Subcutaneous adipose tissue (tissue), 4 donors: ENCODE measurements around the gene FOXD2. TPM values are rescaled to one million over a fixed set of nuclear protein-coding genes. Genes with fewer than 3 reads are reported as not detected.

Source experiments
- total RNA-seq, 4 donors: library from RNA; depleted of rRNA; stranded (reverse); fragments of >200 nt; gene quantifications; one replicate each; pipeline ENCODE4 v1.1.0, GENCODE V29; 2016
- TF ChIP-seq, protein P1 (sequence below): fragments of 450-650 bp; IDR thresholded peaks from one replicate; pipeline ENCODE4 v1.5.1; 2016; ENCODE audit warnings: low read depth, mild to moderate bottlenecking, control low read depth, antibody characterized with exemption, moderate library complexity

Gene FOXD2
- total RNA-seq, 4 donors from 2014 or later, result under 0.01 to 0.38 (median 0.17) TPM; not detected in 1

DNA sequence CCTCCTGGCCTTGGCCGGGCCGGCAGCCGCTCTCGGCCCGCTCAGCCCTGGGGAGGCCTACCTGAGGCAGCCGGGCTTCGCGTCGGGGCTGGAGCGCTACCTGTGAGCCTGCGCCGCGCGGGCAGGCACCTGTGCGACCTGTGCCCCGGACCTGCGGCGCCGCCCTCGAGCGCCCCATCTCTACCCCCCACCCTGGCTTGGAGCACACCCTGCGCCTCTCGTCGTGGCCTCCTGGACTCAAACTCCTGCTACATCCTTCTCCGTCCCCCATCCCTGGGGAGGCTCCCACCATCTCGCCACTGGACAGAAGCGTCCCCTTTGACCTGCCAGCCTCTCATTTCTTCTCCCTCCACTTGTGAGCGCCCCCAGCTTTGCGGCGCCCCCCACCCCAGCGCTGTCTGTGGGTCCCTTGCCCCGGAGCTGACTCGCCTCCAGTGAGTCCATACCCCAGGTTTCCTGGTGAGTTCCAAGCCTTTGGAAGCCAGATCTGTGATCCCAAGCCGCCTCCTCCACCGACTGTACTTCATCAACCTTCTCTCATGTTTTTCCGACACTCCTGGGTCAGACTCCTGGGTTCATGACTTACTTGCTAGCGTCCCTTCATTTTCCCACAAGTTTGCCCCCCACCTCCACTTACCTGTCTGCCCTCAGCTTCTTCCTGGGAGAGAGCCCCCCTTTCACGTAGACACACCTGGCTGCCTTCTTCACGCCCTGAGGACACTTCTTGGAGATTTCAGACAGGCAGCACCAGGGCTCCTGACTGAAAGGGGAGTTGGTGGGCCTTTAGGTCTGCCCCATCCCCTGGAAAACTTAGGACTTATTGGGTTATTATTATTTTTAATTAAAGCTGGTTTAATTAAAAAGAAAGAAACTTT lies 20.4 kb upstream of the FOXD2 start:
- TF ChIP-seq, protein P1, sequence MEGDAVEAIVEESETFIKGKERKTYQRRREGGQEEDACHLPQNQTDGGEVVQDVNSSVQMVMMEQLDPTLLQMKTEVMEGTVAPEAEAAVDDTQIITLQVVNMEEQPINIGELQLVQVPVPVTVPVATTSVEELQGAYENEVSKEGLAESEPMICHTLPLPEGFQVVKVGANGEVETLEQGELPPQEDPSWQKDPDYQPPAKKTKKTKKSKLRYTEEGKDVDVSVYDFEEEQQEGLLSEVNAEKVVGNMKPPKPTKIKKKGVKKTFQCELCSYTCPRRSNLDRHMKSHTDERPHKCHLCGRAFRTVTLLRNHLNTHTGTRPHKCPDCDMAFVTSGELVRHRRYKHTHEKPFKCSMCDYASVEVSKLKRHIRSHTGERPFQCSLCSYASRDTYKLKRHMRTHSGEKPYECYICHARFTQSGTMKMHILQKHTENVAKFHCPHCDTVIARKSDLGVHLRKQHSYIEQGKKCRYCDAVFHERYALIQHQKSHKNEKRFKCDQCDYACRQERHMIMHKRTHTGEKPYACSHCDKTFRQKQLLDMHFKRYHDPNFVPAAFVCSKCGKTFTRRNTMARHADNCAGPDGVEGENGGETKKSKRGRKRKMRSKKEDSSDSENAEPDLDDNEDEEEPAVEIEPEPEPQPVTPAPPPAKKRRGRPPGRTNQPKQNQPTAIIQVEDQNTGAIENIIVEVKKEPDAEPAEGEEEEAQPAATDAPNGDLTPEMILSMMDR, result no peak

DNA sequence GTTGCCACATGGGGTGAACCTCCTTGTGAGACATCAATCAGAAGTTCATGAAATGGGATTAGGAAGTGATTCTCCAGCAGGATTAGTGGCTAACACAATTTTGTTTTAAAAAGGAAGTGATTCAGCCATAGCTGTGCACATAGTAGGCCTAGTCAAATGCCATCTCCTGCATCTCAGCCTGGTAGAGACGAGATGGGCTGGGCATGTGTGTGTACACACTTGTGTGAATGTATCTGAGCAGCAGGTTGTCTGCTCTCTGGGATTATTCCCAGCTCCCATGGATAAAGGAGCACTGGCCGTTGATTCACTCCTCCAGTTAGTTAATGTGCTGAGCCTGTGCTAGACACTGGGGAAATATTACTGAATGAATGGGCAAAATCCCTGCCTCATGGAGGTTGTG lies 19.7 kb upstream of the FOXD2 start:
- TF ChIP-seq, protein P1, result no peak

DNA sequence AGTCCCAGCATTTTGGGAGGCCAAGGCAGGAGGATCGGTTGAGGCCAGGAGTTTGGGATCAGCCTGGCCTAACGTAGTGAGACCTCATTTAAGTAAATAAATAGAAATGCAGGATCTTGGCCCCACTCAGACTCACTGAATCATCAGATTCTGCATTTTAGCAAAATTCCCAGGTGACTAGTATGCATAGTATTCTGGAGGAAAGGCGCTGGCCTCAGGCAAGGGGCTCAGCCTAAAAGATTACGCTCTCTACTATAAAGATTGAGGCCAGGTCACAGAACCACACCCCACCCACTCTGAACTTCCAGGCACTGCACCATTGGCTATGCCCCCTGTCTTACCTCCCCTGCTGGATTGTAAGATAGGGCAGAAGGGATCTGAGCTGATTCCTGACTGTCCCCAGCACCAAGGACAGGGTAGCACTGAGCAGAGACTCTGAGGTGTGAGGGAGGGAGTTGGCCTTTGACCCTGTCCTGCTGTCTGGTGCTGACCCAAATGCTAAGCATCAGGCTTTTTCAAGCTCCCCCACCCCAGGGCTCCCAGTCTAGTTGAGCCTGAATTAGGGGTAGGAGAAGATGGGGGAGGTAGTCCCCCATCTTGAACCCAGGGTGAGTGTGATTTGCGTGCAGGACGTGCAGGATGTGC lies 19.0 kb upstream of the FOXD2 start:
- TF ChIP-seq, protein P1, result no peak

DNA sequence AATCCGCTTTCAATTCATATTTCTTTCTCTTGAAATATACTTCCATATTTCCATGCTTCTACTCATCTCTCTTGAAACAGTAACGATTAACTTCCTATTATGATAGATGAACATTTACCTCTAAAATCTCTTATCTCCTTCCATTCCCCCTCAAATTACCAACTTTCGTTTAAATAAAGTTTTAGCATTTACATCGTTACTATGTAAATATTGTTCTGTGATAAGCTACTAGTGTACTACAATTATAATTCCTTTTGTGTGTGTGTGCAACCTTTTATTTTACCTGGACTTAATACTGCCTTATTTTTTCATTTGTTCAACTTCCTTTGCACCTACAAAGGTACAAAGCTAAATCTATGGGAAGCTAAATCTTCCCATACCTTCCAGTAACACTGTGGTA lies 17.3 kb upstream of the FOXD2 start:
- TF ChIP-seq, protein P1, result no peak

DNA sequence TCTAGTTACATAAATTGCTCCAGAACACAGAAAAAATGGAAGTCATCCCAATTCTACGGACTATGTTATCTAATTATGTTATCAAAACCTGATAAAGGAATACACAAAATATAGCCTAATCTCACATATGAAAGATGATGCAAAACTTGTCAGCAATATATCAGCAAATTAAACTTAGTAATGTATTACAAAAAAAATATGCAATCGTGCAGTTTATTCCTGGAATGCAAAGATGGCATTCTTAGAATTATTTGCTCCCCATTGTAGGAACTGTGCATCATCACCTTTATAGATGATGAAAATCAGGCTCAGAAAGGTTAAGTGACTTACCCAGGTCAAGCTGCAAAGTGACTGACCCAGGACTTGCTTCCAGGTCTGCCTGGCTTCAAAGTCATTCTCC lies 14.0 kb upstream of the FOXD2 start:
- TF ChIP-seq, protein P1, result no peak

DNA sequence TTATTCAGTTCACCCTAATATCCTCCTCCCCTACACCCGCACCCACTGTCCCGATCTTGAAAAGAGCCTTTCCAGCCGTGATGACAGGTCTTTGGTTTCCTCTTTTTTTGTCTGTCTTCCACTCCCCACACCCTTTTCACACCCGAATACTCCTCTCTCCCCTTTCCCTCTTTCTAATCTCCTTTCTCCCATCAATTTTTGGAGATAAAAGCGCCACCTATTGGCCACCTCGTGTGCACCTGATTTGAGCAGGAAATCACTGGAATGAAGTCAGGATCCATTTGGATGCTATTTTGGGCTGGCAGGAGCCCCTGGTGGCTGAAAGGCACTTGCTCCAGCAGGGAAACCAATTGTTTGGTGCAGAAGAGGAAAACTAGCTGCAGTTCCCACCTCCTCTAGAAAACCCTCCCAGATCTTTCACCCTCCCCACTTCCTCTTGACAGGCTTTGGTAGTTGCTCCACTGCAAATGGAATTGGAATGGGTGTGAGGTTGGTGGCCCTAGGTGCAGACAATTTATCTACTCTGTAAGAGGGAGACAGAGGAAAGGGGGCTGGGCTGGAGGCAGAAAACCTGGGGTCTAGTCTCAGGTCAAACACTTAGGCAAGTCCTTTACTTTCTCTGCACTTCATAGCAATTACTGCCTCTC lies 13.4 kb upstream of the FOXD2 start:
- TF ChIP-seq, protein P1, result no peak

DNA sequence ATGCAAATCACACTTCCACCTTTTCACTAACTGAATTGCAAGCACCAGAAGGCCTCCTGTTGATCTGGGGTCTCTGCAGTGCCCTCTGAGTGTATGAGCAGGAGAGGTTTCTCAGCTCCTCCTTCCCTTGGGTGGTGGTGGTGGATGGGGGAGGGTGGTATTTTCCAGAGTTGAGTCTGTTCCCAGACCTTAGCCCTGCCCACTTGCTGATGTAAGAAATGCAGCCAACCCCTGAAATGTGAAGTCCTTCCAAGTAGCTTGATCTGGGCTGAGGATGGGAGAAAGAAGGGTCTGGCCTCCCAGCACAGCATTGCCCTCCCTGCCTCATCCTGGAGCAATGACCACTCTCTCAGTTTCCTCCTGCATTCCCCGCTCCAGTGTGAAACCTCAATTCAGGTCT lies 6.3 kb upstream of the FOXD2 start:
- TF ChIP-seq, protein P1, result no peak
